Measurements from ENCODE around the gene TRIO.

DNA sequence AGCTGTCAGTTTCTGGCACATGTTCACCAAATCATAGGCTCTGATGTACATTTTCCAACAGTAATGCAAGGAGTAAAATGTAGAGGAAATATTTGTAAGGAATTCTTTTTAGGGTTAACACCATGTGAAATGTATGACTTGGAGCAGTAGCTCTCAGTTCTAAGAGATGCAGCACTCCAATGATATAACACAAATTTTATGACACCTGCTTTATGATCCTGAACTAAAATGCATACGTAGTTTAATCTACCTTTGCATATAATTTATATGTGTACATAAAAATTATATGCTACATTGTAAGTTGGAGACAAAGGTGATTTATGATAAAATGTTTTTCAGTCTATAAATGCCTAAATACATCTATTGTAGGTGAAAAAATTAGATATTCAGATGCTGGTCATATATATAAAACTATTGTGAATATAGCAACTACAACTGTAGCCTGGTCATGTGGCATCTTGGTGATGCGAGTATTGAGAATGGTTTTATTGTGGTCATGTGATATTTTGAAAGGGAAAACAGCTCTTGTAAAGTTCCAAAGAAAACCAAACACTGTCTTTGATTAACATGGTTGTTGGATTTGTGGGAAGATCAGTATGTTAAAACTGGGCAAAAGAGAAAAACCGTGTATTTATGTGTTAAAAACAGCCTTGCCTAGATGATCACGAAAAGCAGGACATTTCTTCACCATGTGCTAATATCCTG is 171.0 kb downstream of the TRIO start:
- TF ChIP-seq NFE2L1 (CRISPR knock-in tag; IDR thresholded peaks at IDR 0.05) (no peak), ZNF121 (CRISPR knock-in tag; IDR thresholded peaks at IDR 0.05) (no peak), JAZF1 (CRISPR knock-in tag; IDR thresholded peaks at IDR 0.05) (no peak), CREM (CRISPR knock-in tag; IDR thresholded peaks at IDR 0.05) (no peak), NR3C1 (CRISPR knock-in tag; conservative IDR thresholded peaks at IDR 0.05; ENCODE audit: low read depth) (no peak), JUN (CRISPR knock-in tag; IDR thresholded peaks at IDR 0.05) (no peak), SOX15 (CRISPR knock-in tag; IDR thresholded peaks at IDR 0.05) (no peak), FOXJ3 (CRISPR knock-in tag; IDR thresholded peaks at IDR 0.05; ENCODE audit: borderline replicate concordance) (no peak)
- TF ChIP-seq, protein P1, sequence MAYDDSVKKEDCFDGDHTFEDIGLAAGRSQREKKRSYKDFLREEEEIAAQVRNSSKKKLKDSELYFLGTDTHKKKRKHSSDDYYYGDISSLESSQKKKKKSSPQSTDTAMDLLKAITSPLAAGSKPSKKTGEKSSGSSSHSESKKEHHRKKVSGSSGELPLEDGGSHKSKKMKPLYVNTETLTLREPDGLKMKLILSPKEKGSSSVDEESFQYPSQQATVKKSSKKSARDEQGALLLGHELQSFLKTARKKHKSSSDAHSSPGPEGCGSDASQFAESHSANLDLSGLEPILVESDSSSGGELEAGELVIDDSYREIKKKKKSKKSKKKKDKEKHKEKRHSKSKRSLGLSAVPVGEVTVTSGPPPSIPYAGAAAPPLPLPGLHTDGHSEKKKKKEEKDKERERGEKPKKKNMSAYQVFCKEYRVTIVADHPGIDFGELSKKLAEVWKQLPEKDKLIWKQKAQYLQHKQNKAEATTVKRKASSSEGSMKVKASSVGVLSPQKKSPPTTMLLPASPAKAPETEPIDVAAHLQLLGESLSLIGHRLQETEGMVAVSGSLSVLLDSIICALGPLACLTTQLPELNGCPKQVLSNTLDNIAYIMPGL (CRISPR knock-in tag; IDR thresholded peaks at IDR 0.05): no peak
- TF ChIP-seq, protein P2, sequence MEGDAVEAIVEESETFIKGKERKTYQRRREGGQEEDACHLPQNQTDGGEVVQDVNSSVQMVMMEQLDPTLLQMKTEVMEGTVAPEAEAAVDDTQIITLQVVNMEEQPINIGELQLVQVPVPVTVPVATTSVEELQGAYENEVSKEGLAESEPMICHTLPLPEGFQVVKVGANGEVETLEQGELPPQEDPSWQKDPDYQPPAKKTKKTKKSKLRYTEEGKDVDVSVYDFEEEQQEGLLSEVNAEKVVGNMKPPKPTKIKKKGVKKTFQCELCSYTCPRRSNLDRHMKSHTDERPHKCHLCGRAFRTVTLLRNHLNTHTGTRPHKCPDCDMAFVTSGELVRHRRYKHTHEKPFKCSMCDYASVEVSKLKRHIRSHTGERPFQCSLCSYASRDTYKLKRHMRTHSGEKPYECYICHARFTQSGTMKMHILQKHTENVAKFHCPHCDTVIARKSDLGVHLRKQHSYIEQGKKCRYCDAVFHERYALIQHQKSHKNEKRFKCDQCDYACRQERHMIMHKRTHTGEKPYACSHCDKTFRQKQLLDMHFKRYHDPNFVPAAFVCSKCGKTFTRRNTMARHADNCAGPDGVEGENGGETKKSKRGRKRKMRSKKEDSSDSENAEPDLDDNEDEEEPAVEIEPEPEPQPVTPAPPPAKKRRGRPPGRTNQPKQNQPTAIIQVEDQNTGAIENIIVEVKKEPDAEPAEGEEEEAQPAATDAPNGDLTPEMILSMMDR (IDR thresholded peaks at IDR 0.05): no peak
- TF ChIP-seq, protein P3, sequence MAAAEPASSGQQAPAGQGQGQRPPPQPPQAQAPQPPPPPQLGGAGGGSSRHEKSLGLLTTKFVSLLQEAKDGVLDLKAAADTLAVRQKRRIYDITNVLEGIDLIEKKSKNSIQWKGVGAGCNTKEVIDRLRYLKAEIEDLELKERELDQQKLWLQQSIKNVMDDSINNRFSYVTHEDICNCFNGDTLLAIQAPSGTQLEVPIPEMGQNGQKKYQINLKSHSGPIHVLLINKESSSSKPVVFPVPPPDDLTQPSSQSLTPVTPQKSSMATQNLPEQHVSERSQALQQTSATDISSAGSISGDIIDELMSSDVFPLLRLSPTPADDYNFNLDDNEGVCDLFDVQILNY (CRISPR knock-in tag; IDR thresholded peaks at IDR 0.05): no peak
- TF ChIP-seq, protein P4, sequence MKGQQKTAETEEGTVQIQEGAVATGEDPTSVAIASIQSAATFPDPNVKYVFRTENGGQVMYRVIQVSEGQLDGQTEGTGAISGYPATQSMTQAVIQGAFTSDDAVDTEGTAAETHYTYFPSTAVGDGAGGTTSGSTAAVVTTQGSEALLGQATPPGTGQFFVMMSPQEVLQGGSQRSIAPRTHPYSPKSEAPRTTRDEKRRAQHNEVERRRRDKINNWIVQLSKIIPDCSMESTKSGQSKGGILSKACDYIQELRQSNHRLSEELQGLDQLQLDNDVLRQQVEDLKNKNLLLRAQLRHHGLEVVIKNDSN (CRISPR knock-in tag; IDR thresholded peaks at IDR 0.05): no peak
